ENCODE measurements around the gene ANO9. TPM values are rescaled to one million over a fixed set of nuclear protein-coding genes. Genes with fewer than 3 reads are reported as not detected.

ANO9 gene
- total RNA-seq, 1 donor: not detected

GRCh38 chr11:489610-490185 lies 47.9 kb upstream of the ANO9 start:
- Histone ChIP-seq H3K36me3 (ENCODE audit: insufficient read depth, low read length) (peaks cover 16% of the 10 kb centered on the region), H3K79me2 (ENCODE audit: insufficient read depth, low read length) (peaks cover 7% of the 10 kb centered on the region), H3K4me1 (ENCODE audit: insufficient read depth, low read length) (no peaks in the 10 kb centered on the region), H4K20me1 (ENCODE audit: insufficient read depth, low read length) (peaks cover under 1% of the 10 kb centered on the region), H3K9me3 (ENCODE audit: low read depth, low read length) (no peaks in the 10 kb centered on the region), H2AFZ (ENCODE audit: low read length) (no peak overlapping the region), H3K27ac (ENCODE audit: low read depth, low read length) (no peak overlapping the region), H3K4me3 (ENCODE audit: insufficient read depth, low read length) (no peak overlapping the region), H3K4me2 (ENCODE audit: insufficient read depth, low read length) (no peak overlapping the region), H3K27me3 (ENCODE audit: insufficient read depth, low read length) (no peaks in the 10 kb centered on the region)
- peak; percentile 90 for DNase-seq (ENCODE audit: insufficient read length, low spot score, missing footprints)
- TF ChIP-seq, protein P1, sequence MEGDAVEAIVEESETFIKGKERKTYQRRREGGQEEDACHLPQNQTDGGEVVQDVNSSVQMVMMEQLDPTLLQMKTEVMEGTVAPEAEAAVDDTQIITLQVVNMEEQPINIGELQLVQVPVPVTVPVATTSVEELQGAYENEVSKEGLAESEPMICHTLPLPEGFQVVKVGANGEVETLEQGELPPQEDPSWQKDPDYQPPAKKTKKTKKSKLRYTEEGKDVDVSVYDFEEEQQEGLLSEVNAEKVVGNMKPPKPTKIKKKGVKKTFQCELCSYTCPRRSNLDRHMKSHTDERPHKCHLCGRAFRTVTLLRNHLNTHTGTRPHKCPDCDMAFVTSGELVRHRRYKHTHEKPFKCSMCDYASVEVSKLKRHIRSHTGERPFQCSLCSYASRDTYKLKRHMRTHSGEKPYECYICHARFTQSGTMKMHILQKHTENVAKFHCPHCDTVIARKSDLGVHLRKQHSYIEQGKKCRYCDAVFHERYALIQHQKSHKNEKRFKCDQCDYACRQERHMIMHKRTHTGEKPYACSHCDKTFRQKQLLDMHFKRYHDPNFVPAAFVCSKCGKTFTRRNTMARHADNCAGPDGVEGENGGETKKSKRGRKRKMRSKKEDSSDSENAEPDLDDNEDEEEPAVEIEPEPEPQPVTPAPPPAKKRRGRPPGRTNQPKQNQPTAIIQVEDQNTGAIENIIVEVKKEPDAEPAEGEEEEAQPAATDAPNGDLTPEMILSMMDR (IDR thresholded peaks at IDR 0.05; ENCODE audit: extremely low read depth, low read depth, low read length): no peak

GRCh38 chr11:488992-489391 lies 47.2 kb upstream of the ANO9 start:
- no peak overlapping the region for H2AFZ ChIP-seq (ENCODE audit: low read length)
- H3K9me3 ChIP-seq (ENCODE audit: low read depth, low read length): no peaks in the 10 kb centered on the region
- H3K27me3 ChIP-seq (ENCODE audit: insufficient read depth, low read length): no peaks in the 10 kb centered on the region
- DNase-seq (ENCODE audit: insufficient read length, low spot score, missing footprints): peak; percentile 91
- no peaks in the 10 kb centered on the region for H4K20me1 ChIP-seq (ENCODE audit: insufficient read depth, low read length)
- no peak overlapping the region for H3K4me3 ChIP-seq (ENCODE audit: insufficient read depth, low read length)
- H3K4me2 ChIP-seq (ENCODE audit: insufficient read depth, low read length): no peak overlapping the region
- H3K79me2 ChIP-seq (ENCODE audit: insufficient read depth, low read length): peaks cover 8% of the 10 kb centered on the region
- TF ChIP-seq, protein P1 (IDR thresholded peaks at IDR 0.05; ENCODE audit: extremely low read depth, low read depth, low read length): no peak
- H3K36me3 ChIP-seq (ENCODE audit: insufficient read depth, low read length): peaks cover 9% of the 10 kb centered on the region
- H3K27ac ChIP-seq (ENCODE audit: low read depth, low read length): no peak overlapping the region
- H3K4me1 ChIP-seq (ENCODE audit: insufficient read depth, low read length): no peaks in the 10 kb centered on the region

DNA sequence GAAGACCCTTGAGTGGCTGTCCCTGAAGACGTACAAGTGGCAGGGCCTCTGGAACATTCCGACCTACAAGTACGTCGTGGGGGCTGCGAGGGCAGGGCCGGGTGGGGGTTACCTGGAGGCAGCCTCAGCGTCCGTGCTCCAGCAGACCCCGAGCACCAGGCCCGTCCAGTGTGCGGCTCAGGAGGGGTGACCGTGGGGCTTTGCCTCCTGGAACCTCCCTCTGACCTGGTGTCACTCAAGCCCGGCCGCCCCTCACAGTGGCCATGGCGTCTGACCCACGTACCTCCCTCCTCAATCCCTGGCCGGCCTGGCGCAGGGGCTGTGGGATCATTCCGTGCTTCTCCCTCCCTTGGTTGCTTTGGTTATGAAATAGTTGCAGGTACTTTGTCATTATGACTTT lies 46.8 kb upstream of the ANO9 start:
- TF ChIP-seq, protein P1 (IDR thresholded peaks at IDR 0.05; ENCODE audit: extremely low read depth, low read depth, low read length): no peak
- Histone ChIP-seq H3K36me3 (ENCODE audit: insufficient read depth, low read length) (peaks cover 9% of the 10 kb centered on the region), H3K27ac (ENCODE audit: low read depth, low read length) (no peak overlapping the region), H3K4me2 (ENCODE audit: insufficient read depth, low read length) (no peak overlapping the region), H3K4me3 (ENCODE audit: insufficient read depth, low read length) (no peak overlapping the region), H4K20me1 (ENCODE audit: insufficient read depth, low read length) (no peaks in the 10 kb centered on the region), H2AFZ (ENCODE audit: low read length) (no peak overlapping the region), H3K79me2 (ENCODE audit: insufficient read depth, low read length) (peaks cover 12% of the 10 kb centered on the region), H3K4me1 (ENCODE audit: insufficient read depth, low read length) (no peaks in the 10 kb centered on the region), H3K27me3 (ENCODE audit: insufficient read depth, low read length) (no peaks in the 10 kb centered on the region), H3K9me3 (ENCODE audit: low read depth, low read length) (no peaks in the 10 kb centered on the region)
- peak; percentile 88 for DNase-seq (ENCODE audit: insufficient read length, low spot score, missing footprints)

DNA sequence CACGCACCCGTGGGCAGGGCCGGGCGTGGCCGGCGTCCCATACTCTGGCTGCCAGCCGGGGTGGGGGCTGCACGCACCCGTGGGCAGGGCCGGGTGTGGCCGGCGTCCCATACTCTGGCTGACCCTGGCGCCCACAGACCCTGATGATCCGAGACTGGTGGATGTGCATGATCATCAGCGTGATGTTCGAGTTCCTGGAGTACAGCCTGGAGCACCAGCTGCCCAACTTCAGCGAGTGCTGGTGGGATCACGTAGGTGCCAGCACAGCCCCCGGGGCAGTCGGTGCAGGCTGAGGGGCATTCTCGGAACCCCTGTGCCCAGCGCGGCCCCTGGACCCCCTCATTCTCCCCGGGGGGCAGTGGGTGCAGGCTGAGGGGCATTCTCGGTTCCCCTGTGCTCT lies 46.3 kb upstream of the ANO9 start:
- Histone ChIP-seq H3K36me3 (ENCODE audit: insufficient read depth, low read length) (peaks cover 9% of the 10 kb centered on the region), H3K27me3 (ENCODE audit: insufficient read depth, low read length) (no peaks in the 10 kb centered on the region), H3K79me2 (ENCODE audit: insufficient read depth, low read length) (peaks cover 12% of the 10 kb centered on the region), H3K4me2 (ENCODE audit: insufficient read depth, low read length) (no peak overlapping the region), H2AFZ (ENCODE audit: low read length) (no peak overlapping the region), H3K4me3 (ENCODE audit: insufficient read depth, low read length) (no peak overlapping the region), H3K9me3 (ENCODE audit: low read depth, low read length) (no peaks in the 10 kb centered on the region), H3K27ac (ENCODE audit: low read depth, low read length) (no peak overlapping the region), H4K20me1 (ENCODE audit: insufficient read depth, low read length) (no peaks in the 10 kb centered on the region), H3K4me1 (ENCODE audit: insufficient read depth, low read length) (no peaks in the 10 kb centered on the region)
- DNase-seq (ENCODE audit: insufficient read length, low spot score, missing footprints): peak; percentile 67
- TF ChIP-seq, protein P1 (IDR thresholded peaks at IDR 0.05; ENCODE audit: extremely low read depth, low read depth, low read length): no peak

All from osteoblast (primary cell).